Stimulated activated CD4-positive, alpha-beta T cell treated with anti-CD3 and anti-CD28 coated beads, Interleukin-4, amount 100 ng/mL, for 24 hours (primary cell): ENCODE measurements around the gene NSF.
"Not testable (repeated sequence)": the region's sequence is repeated elsewhere in the genome, so short reads cannot be mapped to it uniquely, and the experiment has no call there.

ENCODE experiments used
- DNase-seq: peaks from one replicate; pipeline ENCODE4 v3.0.0-alpha.2; 2020

The NSF gene

DNA sequence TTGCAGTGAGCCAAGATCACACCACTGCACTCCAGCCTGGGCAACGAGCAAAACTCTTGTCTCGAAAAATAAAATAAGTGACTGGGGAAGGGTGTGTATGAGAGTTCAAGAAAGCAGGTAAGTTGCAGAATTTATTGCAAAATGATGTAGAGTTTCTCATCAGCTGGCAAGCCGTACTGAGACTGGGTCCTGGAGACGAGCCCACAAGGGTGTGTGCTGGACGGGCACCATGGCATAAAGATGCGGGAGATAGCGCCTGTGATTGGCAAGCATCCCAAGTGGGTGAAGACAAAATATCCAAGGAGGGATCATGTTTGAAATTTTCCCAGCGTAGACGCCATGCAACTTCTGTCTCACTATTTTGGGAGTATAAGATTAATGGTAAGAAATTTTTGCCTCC, 168.7 kb downstream of the NSF start:
- no peak for DNase-seq

GRCh38 chr17:46763416-46763815, 172.9 kb downstream of the NSF start:
- DNase-seq, result no peak

- DNase-seq, result no peak
Observed at GRCh38 chr17:46764000-46764708, 173.7 kb downstream of the NSF start.

DNA sequence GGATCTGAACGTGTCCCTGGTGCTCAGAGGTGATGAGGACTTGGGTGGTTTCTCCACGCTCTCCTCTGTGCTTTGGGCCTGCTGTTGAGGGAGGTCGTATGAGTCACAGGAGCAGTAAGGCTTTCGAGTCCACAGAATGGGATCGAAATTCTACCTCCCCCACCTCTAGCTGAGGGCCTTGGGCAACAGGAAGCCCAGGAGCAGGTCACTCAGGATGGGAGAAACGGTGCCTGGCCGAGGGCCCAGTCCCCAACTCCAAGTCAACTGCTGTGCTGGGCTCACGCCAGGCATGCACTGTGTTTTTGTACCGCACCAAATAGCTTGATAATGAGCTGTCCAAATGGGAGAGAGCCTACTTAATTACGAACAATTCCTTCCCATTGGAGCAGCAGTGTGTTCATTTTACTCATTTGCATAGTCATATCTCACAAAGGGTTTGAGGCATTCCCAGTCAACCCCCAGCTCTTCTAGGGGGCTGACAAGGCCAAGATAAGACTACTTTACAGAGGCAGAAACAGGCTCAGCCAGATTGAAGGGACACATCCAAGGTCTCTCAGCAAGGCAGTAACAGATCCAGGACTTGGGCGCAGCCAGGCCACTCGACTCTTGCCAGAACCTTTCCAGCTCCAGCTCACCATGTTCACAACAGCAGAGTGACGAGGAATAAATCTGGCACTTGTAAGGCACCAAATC, 174.4 kb downstream of the NSF start:
- DNase-seq, result no peak

DNA sequence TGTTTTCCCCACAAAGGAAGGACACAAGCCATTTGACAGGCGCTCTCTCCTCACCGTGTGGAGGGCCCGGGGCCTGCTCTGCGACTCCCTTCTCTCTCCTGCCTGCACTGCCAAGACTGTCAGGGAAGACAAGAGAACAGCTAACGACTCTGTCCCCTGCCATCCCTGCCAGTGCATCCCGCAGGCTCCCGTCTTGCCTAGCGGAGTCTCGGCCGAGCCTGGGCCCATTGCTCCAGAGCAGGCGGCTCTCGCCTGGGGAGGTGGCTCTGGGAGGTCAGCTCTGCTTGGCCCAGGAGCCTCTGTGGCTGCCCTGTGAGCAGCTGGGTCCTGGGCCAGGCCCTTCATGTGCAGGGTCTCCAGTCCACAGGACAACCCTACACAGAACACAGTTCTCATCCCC, 175.0 kb downstream of the NSF start:
- DNase-seq, result no peak

- no peak for DNase-seq
Observed at GRCh38 chr17:46766493-46767491, 176.3 kb downstream of the NSF start.

- no peak for DNase-seq
Observed at GRCh38 chr17:46768540-46768870, 178.0 kb downstream of the NSF start.

DNA sequence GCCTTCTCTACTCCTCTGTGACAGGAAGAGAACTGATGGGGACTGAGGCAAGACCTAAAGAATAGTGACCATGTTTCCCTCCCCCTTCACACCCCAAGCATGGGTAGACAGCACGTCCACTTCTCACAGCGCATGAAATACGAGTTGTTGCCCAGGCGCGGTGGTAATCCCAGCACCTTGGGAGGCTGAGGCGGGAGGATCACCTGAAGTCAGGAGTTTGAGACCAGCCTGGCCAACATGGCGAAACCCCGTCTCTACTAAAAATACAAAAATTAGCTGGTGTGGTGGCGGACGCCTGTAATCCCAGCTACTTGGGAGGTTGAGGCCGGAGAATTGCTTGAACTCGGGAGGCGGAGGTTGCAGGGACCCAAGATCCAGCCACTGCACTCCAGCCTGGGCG, 178.4 kb downstream of the NSF start:
- not testable (repeated sequence) for DNase-seq

DNA sequence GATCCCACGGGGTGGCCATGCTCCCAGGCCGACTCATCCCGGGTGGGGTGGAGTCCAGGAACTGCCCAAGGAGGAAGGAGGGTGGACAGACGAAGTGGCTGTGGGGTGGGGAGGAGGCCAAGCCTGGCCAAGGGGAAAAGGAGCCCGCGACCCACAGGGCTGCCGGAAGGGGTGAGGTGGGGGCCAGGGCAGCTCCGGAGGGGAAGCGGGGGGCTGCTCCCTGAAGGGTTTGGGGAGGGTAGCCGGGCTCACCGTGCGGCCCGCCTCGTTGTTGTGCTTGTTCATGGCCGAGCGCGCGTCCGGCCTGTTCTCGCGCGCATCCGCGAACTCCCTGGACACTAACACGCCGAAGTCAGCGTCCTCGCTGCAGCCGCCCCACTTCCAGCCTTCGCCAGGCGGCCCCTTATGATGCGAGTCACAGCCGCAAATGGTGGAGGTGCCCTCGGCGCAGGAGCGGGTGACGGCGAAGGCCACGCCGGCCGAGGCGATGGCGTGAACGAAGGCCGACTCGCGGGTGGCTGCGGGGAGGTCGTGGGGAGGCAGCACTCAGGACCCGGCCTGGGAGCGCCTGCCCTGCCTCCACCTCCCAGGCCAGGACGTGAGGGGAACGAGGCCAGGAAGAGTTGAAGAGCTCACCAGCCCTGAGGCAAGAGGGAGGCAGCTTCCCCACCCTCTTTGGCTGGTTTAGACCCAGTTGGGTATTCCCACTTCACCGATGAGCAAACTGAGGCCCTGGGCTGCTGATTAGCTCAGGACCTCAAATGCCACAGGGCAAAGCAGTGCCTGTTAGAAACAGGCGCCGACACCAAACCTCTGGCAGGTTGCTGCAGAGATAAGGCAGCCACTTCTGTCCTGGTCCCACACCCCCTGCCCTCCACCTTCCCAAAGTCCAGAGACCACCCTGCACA, 179.3 kb downstream of the NSF start:
- no peak for DNase-seq

GRCh38 chr17:46770439-46770817, 180.0 kb downstream of the NSF start:
- no peak for DNase-seq

GRCh38 chr17:46770818-46771560, 180.5 kb downstream of the NSF start:
- no peak for DNase-seq

GRCh38 chr17:46771561-46772474, 181.3 kb downstream of the NSF start:
- DNase-seq, result no peak

- no peak for DNase-seq
Observed at GRCh38 chr17:46772475-46773220, 182.2 kb downstream of the NSF start.

GRCh38 chr17:46773221-46773605, 182.7 kb downstream of the NSF start:
- DNase-seq, result no peak

DNA sequence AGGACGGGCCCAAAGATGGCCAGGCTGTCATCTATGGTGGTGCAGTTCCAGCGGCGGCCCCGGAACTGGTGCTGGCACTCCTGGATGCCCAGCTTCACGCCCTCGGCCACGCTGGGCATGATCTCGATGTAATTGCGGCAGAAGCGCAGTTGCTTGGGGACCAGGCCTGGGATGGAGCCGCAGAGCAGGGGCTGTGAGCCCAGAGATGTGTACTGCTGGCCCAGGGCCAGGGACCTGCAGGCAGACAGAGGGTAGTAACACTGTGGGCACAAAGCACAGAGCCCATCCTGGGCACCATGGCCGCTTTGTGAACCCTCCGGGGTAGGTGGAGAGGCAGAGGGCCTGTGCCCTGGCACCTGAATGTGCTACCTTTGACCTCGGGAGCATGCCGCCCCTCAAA, 183.2 kb downstream of the NSF start:
- DNase-seq, result no peak

DNA sequence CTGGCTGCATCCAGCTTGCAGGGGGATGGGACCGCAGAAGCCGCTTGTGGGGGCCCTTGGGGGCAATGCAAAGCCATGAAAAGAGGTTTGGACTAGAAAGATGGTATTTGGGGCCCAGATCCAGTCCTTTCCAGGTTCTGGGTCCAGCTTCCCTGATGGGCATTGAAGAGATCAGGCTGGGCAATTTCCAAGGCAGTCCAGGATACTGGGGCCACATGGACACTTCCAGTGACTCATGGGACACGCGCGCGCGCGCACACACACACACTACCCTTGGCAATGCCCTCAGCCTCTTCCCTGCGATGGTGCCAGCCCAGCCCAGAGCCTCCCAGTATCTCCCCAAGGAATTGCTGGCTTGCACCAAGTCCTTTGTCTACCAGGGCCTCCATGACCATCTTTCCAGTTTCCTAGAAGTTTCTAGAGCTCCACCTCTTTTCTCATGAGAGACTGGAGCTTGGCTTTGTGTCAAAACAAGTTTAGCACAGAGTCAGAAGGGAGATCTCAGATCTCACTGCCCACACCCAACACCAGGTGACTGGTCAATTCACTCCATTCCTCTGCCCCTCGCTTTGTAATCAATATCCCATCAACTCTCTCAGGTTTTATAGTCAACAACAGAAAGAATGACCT, 183.8 kb downstream of the NSF start:
- no peak for DNase-seq

DNA sequence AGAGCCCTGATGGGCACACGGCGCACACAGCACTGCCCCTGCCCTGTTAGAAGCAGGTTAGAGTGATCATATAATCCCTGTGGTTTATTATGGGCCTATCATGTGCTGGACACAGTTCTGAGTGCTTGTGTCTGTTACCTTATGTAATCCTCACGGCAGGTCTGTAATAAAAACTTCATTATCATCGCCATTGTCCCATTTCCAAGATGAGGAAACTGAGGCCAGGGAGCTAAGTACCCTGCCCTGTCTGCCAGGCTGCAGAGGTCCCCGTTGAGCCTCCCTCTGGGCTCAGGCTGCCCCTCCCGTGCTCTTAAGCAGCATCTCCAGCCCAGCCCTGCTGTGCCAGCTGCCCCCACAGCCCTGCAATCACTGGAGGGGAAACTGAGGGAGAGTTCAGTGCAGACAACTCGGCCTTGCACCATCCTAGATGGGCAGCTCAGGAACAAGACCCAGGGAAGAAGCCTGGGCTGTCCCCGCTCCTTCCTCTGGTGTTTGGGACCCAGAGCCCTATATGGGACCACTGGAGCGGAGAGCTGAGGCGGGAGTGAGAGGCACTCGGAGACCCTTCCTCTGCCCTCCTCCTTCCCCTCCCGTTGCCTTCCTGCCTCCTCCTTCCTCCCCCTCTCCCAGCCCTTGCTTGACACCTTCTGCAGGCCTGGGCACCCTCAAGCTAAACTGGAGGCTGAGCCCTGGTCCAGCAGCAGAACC, 186.0 kb downstream of the NSF start:
- no peak for DNase-seq
